Activated naive CD8-positive, alpha-beta T cell treated with anti-CD3 and anti-CD28 coated beads, Interleukin-2, amount 50 U/mL, for 24 hours (primary cell): ENCODE measurements around the gene NUMA1.
A peak's percentile ranks its signal among the peaks of the same experiment; 100 is the strongest.

ENCODE experiments used
- ATAC-seq: fragments of 150-1000 bp; cut with Tn5 transposase; one replicate; pipeline ENCODE4 v1.10.0; 2021
- DNase-seq: peaks from one replicate; pipeline ENCODE4 v3.0.0; 2021
- H3K27ac Mint-ChIP-seq: one replicate; pipeline ENCODE4 v1.8.0; 2021; ENCODE audit warnings: mild to moderate bottlenecking, mixed read lengths
- H3K27me3 Mint-ChIP-seq: one replicate; pipeline ENCODE4 v1.8.0; 2021; ENCODE audit warnings: mixed read lengths
- H3K36me3 Mint-ChIP-seq: one replicate; pipeline ENCODE4 v1.8.0; 2021; ENCODE audit warnings: low read depth, mixed read lengths
- H3K4me1 Mint-ChIP-seq: one replicate; pipeline ENCODE4 v1.8.0; 2021; ENCODE audit warnings: mixed read lengths
- H3K4me3 Mint-ChIP-seq: one replicate; pipeline ENCODE4 v1.8.0; 2021; ENCODE audit warnings: mild to moderate bottlenecking, moderate library complexity, mixed read lengths
- H3K9me3 Mint-ChIP-seq: one replicate; pipeline ENCODE4 v1.8.0; 2021; ENCODE audit warnings: mixed read lengths

NUMA1 gene

DNA sequence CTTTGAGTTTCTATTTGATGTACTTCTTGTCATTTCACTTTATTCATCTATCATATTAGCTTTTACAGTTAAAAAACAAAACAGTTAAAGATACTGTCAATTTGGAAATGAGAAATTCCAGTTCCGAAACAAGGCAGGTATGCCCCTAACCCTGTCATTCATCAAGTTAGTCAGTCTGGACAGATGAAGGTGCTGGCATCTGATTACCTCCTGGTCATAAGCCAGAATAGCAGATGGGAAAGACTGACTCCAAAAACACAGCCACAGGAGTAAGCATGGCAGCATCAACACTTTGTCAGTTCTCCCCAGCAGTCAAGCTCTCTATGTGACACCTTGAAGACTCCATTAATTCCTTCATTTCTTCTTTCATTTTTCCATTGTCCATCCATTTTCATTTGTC lies 4.6 kb upstream of the NUMA1 start:
- no peak overlapping the region for H3K4me3 Mint-ChIP-seq
- no peaks in the 10 kb centered on the region for H3K27me3 Mint-ChIP-seq
- no peak overlapping the region for H3K27ac Mint-ChIP-seq
- H3K9me3 Mint-ChIP-seq, result no peaks in the 10 kb centered on the region
- peaks cover 27% of the 10 kb centered on the region for H3K4me1 Mint-ChIP-seq
- H3K36me3 Mint-ChIP-seq, result no peaks in the 10 kb centered on the region
- no peak for ATAC-seq
- DNase-seq, result no peak

GRCh38 chr11:72084076-72084475 lies 3.7 kb upstream of the NUMA1 start:
- ATAC-seq (no peak), DNase-seq (no peak)
- H3K27me3 Mint-ChIP-seq, result no peaks in the 10 kb centered on the region
- no peak overlapping the region for H3K27ac Mint-ChIP-seq
- no peaks in the 10 kb centered on the region for H3K36me3 Mint-ChIP-seq
- no peaks in the 10 kb centered on the region for H3K9me3 Mint-ChIP-seq
- H3K4me3 Mint-ChIP-seq, result no peak overlapping the region
- H3K4me1 Mint-ChIP-seq, result peaks cover 31% of the 10 kb centered on the region

DNA sequence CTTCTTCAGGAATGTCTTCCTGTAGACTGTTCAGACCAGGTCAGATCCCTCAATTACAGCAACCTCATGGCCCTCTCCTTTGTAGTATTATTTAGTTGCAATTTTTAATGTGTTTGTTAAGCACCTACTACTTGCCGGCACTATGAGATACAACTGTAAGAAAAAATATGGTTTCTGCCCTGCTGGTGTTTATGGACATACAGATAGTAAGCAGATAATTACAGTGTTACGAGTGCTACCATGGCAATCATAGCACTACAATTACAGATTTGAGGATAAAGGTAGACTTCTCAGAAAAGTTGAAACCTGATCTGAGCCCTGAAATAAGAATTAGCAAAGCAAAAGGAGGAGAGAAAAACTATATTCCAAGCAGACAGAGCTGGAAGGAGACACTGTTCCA lies 3.1 kb upstream of the NUMA1 start:
- Mint-ChIP-seq H3K4me3 (no peak overlapping the region), H3K4me1 (peaks cover 38% of the 10 kb centered on the region), H3K27me3 (no peaks in the 10 kb centered on the region), H3K36me3 (no peaks in the 10 kb centered on the region), H3K9me3 (no peaks in the 10 kb centered on the region), H3K27ac (no peak overlapping the region)
- ATAC-seq (no peak), DNase-seq (no peak)

DNA sequence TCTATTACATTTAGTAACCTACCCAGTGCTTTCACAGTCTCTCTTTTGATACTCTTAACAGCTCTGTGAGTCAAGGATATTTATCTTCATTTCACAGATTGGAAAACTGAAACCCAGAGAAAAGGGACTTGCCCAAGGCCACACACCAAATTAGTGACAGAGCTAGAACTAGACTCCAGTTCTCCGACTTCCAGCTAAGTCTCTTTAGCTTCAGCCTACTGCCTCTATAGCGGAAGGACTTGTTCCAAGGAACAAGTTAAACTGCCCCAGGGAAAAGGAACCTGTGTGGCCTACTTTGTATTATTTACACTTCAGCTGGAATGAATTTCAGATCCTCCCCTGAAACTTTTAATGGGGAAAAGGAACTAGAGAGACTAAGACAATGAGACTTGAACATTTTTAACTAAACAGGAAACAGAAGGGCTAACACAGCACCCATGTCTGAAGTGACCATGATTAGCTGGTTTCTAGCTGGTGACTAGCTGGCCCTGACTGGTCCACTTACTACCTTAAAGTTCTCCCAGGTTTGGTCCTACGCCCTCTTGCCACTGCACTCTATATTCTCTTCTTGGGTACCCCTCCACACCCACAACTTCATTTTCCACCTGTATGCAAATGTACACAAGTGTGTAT lies 1.6 kb upstream of the NUMA1 start:
- H3K4me1 Mint-ChIP-seq, result peaks cover 43% of the 10 kb centered on the region
- peak overlapping the region; percentile 91 for H3K4me3 Mint-ChIP-seq
- DNase-seq, result no peak
- no peaks in the 10 kb centered on the region for H3K9me3 Mint-ChIP-seq
- ATAC-seq, result no peak
- peak overlapping the region; percentile 97 for H3K27ac Mint-ChIP-seq
- no peaks in the 10 kb centered on the region for H3K27me3 Mint-ChIP-seq
- H3K36me3 Mint-ChIP-seq, result peaks cover 4% of the 10 kb centered on the region

DNA sequence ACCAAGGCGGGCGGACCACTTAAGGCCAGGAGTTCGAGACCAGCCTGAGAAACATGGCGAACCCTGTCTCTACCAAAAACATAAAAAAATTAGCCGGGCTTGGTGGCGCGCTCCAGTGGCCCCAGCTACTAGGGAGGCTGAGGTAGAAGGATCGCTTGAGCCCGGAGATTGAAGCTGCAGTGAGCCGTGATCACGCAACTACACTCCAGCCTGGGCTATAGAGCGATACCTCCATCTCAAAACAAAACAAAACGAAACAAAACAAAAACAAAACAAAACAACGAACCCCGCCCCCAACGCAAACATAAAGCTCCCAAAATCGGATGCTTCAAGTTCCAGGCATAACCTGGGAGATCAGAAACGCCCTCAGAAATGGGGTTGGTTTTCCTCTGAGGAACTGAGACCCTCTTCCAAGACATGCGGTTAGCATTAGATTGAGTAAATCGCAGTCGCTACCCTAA lies 872 bp upstream of the NUMA1 start:
- H3K36me3 Mint-ChIP-seq, result peaks cover 7% of the 10 kb centered on the region
- H3K4me3 Mint-ChIP-seq, result peak overlapping the region; percentile 91
- no peaks in the 10 kb centered on the region for H3K27me3 Mint-ChIP-seq
- ATAC-seq (no peak), DNase-seq (no peak)
- H3K27ac Mint-ChIP-seq, result peak overlapping the region; percentile 97
- no peaks in the 10 kb centered on the region for H3K9me3 Mint-ChIP-seq
- H3K4me1 Mint-ChIP-seq, result peaks cover 43% of the 10 kb centered on the region

GRCh38 chr11:72079819-72080325 lies 470 bp downstream of the NUMA1 start:
- Mint-ChIP-seq H3K4me3 (peak overlapping the region; percentile 91), H3K27me3 (no peaks in the 10 kb centered on the region), H3K27ac (peak overlapping the region; percentile 97), H3K4me1 (peaks cover 42% of the 10 kb centered on the region), H3K9me3 (no peaks in the 10 kb centered on the region), H3K36me3 (peaks cover 11% of the 10 kb centered on the region)
- DNase-seq (no peak), ATAC-seq (no peak)

DNA sequence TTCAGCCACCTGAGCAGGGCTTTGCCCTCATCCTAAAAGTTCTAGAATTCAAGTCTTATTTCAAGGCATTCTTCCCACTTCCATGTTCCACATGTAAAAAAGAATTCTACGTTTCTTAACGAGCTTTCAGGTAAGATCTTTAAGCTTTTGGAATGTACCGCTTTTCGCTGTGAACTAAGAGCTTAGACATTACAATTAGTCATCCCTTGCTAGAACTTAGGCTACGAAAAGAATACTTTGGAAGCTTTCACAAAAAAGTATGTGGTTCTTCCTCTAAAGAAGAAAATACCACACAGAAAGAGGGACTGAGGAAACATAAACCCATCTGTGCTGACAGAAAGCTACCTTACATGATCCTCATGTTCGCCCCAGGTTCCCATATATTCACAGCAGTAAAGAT lies 1.9 kb downstream of the NUMA1 start:
- H3K4me3 Mint-ChIP-seq, result peak overlapping the region; percentile 91
- peaks cover 11% of the 10 kb centered on the region for H3K36me3 Mint-ChIP-seq
- H3K9me3 Mint-ChIP-seq, result no peaks in the 10 kb centered on the region
- no peak for DNase-seq
- no peak for ATAC-seq
- no peaks in the 10 kb centered on the region for H3K27me3 Mint-ChIP-seq
- H3K27ac Mint-ChIP-seq, result peak overlapping the region; percentile 15
- peaks cover 42% of the 10 kb centered on the region for H3K4me1 Mint-ChIP-seq

- Mint-ChIP-seq H3K4me3 (no peak overlapping the region), H3K4me1 (peaks cover 39% of the 10 kb centered on the region), H3K9me3 (no peaks in the 10 kb centered on the region), H3K36me3 (peaks cover 11% of the 10 kb centered on the region), H3K27ac (no peak overlapping the region), H3K27me3 (no peaks in the 10 kb centered on the region)
- ATAC-seq (no peak), DNase-seq (no peak)
Observed at GRCh38 chr11:72075756-72076155, 4.6 kb downstream of the NUMA1 start.

GRCh38 chr11:72075109-72075508 lies 5.2 kb downstream of the NUMA1 start:
- Mint-ChIP-seq H3K27me3 (no peaks in the 10 kb centered on the region), H3K9me3 (no peaks in the 10 kb centered on the region), H3K27ac (no peak overlapping the region), H3K36me3 (peaks cover 11% of the 10 kb centered on the region), H3K4me1 (peaks cover 42% of the 10 kb centered on the region), H3K4me3 (no peak overlapping the region)
- ATAC-seq (no peak), DNase-seq (no peak)

DNA sequence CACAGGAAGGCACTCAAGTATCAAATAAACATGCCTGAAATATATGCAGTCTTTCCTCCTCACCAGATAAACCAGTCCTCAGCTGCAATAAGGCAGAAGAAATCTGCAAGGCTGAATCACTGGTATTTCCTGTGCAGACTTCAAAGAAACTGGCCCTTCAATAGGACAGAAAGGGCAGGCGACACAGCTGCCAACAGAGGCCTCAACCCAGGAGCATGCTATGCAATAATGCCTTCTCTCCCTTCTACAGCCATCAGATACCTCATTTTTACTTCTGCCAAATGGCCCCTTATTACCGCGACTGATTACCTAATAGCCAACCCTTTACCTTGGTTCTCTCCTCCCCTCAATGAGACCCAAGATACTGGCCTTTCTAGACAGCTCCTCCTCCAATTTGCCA lies 8.0 kb downstream of the NUMA1 start:
- Mint-ChIP-seq H3K9me3 (no peaks in the 10 kb centered on the region), H3K27me3 (no peaks in the 10 kb centered on the region), H3K36me3 (peaks cover 19% of the 10 kb centered on the region), H3K4me1 (peaks cover 48% of the 10 kb centered on the region), H3K27ac (no peak overlapping the region), H3K4me3 (no peak overlapping the region)
- ATAC-seq (peak; percentile 59), DNase-seq (no peak)

GRCh38 chr11:72070491-72070890 lies 9.9 kb downstream of the NUMA1 start:
- no peak for ATAC-seq
- peaks cover 44% of the 10 kb centered on the region for H3K4me1 Mint-ChIP-seq
- peak overlapping the region; percentile 20 for H3K27ac Mint-ChIP-seq

DNA sequence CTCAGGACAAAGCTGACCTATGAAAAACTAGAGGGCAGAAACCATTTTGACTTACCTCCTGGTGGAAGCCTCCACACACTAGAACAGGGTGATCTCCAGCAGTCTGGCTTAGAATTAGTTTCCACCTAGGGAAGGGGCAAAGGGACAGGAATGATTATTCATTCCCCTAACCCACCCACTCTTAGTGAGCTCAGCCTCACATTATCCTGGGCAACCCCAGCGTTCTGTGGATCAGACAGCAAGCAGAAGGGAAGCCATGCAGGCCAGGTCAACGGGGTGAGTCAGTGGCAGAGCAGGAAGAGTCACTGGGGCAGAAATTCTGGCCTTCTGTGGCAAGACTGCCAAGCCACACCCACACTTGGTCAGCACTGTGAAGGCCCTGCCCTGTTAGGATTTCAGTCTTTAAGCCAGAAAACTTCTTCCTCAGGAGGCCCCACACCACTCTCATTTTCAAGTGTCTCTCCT lies 10.5 kb downstream of the NUMA1 start:
- Mint-ChIP-seq H3K36me3 (peaks cover 14% of the 10 kb centered on the region), H3K27ac (peak overlapping the region; percentile 20), H3K4me3 (no peak overlapping the region)

More at GRCh38 chr11:72070491-72070890, 9.9 kb downstream of the NUMA1 start:
- H3K9me3 Mint-ChIP-seq, result no peaks in the 10 kb centered on the region
- no peaks in the 10 kb centered on the region for H3K27me3 Mint-ChIP-seq
- peaks cover 14% of the 10 kb centered on the region for H3K36me3 Mint-ChIP-seq
- DNase-seq, result no peak
- H3K4me3 Mint-ChIP-seq, result no peak overlapping the region

DNA sequence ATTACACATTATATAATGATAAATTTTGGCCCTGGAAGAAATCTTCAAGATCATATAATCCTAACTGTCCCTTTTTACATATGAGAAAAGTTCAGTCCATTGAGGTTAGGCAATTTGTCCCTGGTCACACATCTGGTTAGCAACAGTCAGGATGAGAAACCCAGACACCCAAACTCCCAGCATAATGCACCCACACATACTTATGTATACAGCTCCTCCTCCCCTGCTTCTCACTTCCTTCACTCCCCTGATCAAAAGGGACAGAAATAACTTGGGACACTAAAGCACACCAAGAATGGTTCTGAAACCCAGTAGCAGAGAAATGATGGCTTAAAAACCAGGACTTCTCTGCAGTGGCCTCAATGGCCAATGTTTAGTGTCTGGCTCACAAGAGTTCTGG lies 11.1 kb downstream of the NUMA1 start:
- H3K4me1 Mint-ChIP-seq, result peaks cover 41% of the 10 kb centered on the region
- H3K4me3 Mint-ChIP-seq, result no peak overlapping the region
- H3K36me3 Mint-ChIP-seq, result peaks cover 14% of the 10 kb centered on the region
- no peak for ATAC-seq
- H3K9me3 Mint-ChIP-seq, result no peaks in the 10 kb centered on the region
- peak overlapping the region; percentile 20 for H3K27ac Mint-ChIP-seq
- H3K27me3 Mint-ChIP-seq, result no peaks in the 10 kb centered on the region
- DNase-seq, result no peak

More for the DNA sequence above, 10.5 kb downstream of the NUMA1 start:
- ATAC-seq (peak; percentile 73), DNase-seq (no peak)
- H3K27me3 Mint-ChIP-seq, result no peaks in the 10 kb centered on the region
- H3K4me1 Mint-ChIP-seq, result peaks cover 41% of the 10 kb centered on the region
- H3K9me3 Mint-ChIP-seq, result no peaks in the 10 kb centered on the region

DNA sequence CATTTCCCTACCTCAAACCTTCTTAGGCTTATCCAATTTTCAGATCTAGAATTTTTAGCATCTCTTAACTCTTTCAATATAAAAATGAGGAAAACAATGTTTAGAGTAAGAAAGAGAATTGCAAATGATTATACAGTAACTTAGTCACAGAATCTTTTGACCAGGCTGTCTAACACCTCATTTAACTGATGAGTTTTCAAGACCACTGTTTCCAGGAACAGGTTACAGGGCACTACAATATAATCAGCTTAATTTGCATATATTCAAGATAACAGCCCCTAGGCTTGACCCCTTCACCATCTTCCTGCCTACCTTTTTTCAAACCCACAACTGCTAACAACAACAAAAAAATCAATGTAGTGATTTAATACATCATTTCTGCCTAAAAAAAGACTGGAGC lies 12.7 kb downstream of the NUMA1 start:
- Mint-ChIP-seq H3K27ac (no peak overlapping the region), H3K9me3 (no peaks in the 10 kb centered on the region), H3K36me3 (peaks cover 14% of the 10 kb centered on the region), H3K27me3 (no peaks in the 10 kb centered on the region), H3K4me3 (no peak overlapping the region), H3K4me1 (peaks cover 38% of the 10 kb centered on the region)
- no peak for DNase-seq
- ATAC-seq, result no peak

DNA sequence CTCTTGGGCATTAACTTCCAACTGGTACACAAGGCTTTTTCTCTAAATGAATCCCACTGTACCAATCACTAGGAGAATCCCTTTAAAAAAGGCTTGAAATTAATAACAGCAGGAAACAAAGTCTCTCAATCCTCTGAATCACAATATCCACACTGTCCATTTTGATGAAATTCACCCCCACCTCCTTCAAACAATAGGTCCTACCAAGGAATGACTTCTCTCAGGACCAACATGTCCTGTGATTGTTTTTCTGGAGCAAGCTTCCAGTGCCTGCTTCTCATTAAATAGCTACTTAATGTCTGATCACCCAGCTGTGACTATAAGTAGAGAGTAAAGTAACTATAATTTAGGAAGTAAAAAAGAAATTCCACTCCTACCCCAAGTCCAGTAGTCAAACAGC lies 13.1 kb downstream of the NUMA1 start:
- Mint-ChIP-seq H3K4me3 (no peak overlapping the region), H3K4me1 (peaks cover 34% of the 10 kb centered on the region), H3K36me3 (peaks cover 14% of the 10 kb centered on the region), H3K27me3 (no peaks in the 10 kb centered on the region), H3K27ac (no peak overlapping the region), H3K9me3 (no peaks in the 10 kb centered on the region)
- ATAC-seq (no peak), DNase-seq (no peak)
